Esophagus muscularis mucosa (tissue), 3 donors: Measurements from ENCODE around the gene LIMK2.

ENCODE experiments used
- CTCF ChIP-seq, 3 experiments: fragments of 200-600 bp in 2 of 3; fragments of 450-650 bp in 1 of 3; sonication (generic) in 2 of 3; IDR thresholded peaks; one replicate each; pipeline ENCODE4 v1.5.1; 2017 to 2019; ENCODE audit warnings: antibody characterized with exemption in 3 of 3, mild to moderate bottlenecking in 2 of 3, moderate library complexity in 1 of 3
- POLR2AphosphoS5 ChIP-seq, 2 donors: sonication (generic); formaldehyde crosslinking; IDR thresholded peaks; one replicate each; pipeline ENCODE4 v1.6.1; 2017; ENCODE audit warnings: antibody characterized with exemption in 2 of 2

- no peak for TF ChIP-seq POLR2AphosphoS5 (IDR thresholded peaks at IDR 0.05)
- no peak for TF ChIP-seq CTCF (IDR thresholded peaks at IDR 0.05)
Measured at GRCh38 chr22:31212783-31213629, 908 bp downstream of the LIMK2 start.
